Nucleus accumbens (tissue), 56 donors: Measurements from ENCODE around the gene AK8.

Source experiments
- DNase-seq, 56 donors: peaks; one replicate each; lab custom pipeline; 2025; lab: John Stamatoyannopoulos, UW

The AK8 gene

DNA sequence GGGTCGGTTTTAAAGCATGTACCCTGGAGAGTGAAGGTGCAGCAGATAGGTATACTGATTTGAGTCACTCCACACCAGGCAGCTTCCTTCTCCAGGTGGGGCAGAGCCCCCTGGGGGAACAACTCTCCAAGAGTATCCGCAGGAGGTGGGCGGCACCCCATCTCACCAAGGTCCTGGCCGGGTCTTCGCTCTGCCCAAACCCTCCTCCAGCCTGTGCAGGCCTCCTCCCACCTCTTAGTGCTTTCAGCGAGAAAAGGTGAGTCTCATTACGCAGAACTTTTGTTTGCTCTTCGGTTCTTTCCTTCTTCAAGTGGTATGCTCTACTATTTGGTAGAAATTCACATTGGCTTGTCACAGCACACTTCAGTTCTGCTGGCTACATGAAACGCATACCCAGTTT lies 14.3 kb upstream of the AK8 start:
- no peak for DNase-seq

DNA sequence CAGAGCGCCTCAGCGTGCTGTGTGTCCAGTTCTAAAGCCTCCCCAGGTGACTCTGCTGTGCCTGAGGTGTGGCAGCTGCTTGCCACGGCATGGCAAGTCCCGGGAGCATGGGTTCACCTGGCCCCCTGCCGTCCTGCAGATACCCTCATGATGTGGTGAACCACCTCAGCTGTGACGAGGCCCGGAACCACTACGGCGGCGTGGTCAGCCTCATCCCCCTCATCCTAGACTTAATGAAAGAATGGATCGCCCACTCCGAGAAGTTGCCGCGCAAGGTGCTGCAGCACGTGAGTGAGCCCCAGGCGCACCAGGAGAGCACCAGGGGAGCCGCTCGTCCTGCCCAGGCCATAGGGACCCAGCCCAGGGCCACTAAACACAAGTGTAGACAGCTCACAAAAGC lies 10.1 kb upstream of the AK8 start:
- no peak for DNase-seq

DNA sequence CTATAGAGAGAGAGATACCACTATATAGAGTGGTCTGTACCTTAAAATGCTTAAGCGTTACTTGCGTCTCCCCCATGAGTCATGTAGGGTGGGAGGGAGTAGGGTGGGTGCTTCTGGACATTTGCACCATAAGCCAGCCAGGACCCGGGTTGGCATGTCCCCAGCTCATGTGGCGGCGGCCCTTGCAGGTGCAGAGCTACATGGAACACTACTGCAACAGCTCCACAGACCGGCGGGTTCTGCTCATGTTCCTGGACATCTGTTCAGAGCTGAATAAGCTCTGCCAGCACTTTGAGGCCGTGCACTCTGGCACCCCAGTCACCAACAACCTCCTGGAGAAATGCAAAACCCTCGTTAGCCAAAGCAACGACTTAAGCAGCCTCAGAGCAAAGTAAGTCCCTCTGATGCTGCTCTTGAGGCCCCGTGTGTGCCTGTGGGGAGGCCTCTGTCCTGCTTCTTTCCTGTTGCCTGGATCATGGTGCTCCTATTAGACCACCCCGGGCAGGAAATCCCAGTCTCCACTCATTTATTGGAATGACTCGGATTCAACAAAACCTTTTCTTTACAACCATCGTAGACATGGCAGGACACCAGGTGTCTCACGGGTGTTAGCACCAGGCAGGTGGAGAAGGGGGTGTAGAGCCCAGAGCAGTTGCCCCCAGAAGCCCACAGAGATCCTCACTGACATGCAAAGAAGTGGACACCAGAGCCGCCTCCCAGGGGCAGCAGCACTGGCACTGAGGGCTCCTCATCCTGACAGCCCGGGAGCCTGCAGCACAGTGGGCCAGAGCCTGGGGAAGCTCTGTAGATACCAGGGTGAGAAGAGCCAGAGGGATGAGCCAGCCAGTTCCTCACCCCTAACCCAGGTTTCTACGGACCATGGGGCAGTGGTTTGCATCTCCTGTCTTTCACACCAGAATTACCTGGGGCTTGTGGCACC lies 9.4 kb upstream of the AK8 start:
- no peak for DNase-seq

DNA sequence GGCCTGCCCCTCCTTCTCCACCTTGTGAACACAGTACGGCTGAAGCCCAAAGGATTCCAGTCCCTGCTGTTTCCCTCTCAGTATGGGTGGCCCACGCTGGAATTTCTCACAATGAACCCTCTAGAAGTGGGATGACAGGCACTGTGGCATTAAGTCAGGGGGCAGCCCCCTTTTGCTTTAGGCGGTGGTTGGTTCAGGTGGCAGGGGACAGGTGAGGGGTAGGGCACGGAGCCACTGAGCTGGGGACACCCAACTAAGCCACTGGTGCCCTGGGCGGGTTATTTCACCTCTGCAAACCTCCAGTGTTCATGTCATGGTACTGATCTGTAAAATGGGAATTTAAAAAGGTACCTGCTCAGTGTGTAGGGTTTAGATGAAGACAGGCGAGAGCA lies 8.2 kb upstream of the AK8 start:
- DNase-seq = no peak

DNA sequence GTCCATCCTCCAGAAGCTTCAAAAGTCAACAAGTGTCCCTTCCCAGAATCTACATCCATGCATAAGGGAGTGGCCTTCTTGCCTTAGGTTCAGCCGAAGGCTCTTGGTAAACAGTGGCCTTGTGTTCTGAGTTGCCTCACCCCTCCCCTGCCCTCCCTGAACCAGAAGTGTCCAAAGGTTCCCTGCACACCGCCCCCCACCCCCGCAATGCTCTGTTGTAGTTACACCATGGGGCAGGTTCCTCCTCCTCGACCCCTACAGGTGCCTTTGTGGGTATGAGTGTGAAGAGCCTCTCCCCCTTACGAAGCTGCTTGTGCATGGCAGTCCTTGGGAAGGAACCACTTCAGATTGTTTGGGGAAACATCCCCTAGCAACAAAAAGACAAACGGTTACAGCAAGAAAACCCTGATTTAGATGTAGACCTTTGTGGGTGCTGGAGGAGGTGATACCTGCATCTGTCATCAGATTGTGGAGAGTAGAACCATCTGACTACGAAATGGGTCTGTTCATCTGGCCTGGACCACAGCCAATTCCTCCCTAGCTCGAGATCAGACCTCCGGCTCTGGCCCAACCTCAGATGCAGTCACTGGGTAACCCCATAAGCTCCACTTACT lies 7.7 kb upstream of the AK8 start:
- no peak for DNase-seq

DNA sequence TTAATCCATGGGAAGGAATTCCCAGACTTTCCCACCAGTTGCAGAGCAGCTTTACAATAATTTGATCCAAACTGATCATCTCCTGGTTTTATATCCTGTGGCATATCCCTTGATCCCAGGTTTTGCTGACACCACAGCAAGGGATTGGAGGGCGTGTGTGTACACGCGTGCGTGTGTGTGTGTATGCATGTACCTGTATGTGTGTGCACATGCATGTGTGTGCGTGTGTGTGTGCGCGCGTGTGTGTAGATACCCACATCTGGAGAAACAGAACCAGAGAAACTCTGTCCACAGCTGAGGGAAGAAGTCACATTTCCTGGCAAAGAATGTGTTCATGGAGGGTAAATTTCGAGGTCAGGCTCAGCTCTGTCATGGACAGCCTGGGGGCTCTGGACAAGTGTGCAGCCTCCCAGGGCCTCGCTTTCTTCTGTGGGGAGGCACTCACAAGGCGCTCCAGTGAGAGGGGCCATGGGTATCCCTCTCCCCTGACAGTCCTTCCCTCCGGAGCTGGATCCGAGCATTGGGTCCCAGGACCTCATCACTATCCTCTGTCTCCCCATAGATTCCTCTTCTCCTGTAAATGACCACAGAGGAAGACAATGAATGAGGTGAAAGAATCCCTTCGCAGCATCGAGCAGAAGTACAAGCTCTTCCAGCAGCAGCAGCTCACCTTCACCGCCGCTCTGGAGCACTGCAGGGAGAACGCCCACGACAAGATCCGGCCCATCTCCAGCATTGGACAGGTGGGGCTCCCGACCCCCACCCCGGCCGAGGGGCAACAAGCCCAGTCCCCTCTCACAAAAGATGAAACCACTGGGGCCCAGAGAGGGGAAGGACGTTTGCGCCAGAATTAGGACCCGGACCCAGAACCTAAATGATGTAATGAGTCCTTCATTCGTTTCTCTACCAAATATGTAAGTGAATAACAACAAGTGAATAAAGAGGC lies 5.5 kb upstream of the AK8 start:
- DNase-seq = no peak

DNA sequence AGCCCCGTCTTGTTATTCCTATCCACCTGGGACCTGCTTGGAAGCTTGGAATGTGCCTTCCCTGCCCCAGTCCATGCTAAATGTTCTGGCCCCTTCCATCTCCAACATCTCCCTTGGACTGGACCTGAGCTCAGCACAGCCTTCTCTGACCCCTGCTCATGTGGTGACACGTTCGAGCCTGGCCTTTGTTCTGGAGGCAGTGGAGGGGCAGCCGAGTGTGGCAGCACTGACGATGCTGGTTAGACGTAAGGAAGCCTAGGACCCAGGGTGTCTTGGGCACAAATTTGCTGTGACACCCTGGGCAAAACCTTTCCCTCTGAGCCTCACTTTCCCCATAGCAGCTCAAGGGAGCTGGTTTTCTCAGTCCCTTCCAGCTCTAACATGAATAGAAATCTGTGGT lies 4.5 kb upstream of the AK8 start:
- no peak for DNase-seq

DNA sequence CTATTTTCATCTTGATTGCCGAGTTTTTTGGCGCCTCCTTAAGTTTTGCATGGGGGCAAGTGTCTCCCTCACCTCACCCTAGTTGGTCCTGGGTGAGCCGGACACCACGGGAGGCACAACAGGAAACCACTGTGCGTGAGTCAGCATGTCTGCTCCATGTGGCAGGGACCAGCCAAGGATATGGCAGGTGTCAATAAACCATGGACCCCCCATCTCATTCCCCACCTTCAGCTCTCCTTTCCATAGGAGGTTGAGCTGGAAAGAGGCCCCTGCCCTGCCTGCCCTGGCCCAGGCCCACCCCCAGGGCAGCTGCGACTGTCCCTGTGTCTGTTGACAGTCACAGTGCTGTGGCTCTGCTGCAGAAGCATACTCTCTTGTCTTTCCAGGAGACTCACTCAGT lies 3.7 kb upstream of the AK8 start:
- DNase-seq = no peak

DNA sequence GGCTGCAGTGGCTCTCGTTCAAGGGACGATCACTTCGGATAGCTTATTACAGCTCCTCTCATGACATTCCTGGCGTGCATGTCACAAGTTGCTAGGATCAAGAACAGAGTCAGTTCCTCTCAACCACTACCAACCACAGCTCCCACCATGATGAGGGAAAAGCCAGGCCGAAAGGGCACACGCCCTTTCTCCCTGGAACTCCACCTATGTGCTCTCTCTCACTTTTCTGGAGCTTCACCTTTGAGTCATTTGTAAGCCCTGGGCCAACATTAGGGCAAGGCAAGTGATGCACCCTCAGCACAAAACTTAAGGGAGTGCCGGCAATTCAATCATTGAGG lies 2.2 kb upstream of the AK8 start:
- no peak for DNase-seq

DNA sequence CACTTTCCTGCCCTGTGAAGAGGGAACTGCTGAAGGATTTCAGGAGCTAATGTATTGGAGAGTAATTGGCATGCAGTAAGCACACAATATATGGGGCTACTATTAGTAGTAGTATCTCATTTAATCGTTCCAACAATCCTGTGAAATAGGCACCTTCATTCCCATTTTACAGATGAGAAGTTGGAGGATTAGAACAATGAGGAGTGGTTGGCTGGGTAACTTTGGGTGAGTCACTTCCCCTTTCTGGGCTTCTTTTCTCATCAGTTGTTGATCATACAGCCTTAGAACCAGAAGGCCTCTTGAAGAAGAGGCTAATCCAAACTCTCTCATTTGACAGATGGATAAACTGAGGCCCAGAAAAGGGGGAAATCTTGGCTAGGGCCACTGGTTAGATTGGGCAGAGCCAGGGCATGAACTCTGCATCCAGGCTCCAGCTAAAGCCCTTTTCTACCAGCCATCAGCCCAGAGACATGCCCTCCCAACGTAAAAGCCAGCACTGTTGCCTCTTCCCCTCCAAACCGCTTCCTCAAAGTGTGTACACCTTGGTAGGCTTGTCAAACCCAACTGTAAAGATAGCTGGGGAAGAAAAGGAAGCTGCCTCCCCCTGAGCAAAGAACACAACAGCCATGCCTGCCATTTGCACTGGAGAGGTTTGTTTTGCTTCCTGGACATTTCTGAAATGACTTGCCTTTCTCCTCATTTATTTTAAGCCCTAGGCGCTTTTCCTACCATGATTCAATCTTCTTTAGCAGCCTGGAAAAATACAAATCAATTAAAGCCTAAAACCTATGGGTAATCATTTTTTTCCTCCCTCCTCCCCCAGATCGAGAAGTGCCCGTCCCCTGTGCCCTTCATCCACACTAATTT lies 1.6 kb upstream of the AK8 start:
- no peak for DNase-seq

DNA sequence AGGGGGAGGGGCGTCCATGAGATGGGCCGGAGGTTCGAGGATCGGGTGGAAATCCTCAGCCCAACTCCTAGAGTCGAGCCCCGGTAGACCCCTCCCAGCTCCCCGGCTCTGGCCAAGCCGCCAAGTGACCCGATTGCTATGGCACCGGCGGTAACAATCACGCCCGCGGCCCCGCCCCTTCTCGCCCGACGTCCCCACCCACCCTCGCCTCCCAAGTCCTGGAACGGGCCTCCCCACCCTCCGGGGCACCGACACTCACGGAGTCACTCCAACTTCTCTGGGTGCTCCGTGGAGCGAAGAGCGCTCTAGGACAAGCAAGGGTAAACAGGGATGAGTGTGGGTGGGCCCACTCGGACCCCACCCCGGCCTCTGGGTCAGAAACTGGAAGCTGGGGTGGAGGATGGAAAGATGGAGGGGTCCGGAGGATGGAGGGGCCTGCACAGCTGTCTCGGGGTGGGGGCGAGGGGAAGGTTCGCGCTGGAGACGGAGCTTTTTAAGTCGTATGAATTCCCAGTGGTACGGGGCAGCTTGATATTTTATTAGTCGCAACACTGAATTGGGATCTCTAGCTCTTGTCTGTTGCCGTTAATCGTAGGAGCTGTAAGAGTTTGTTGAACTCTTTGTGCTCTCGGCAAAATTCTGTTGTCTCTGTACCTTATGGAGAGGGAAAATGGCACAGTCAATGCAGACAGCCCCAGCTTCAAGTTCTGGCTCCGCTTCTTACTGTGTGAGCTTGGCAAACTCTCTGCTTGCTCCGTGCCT lies 792 bp upstream of the AK8 start, which contains the start of gene SPACA9:
Gene SPACA9 (plus strand): TSS at position 204 of the 762 bp plus-strand sequence. CDS start 5,050 bp downstream, outside the sequence.
- peak in 44 of 56 donors; percentile 13 to 74 (median 40) for DNase-seq

DNA sequence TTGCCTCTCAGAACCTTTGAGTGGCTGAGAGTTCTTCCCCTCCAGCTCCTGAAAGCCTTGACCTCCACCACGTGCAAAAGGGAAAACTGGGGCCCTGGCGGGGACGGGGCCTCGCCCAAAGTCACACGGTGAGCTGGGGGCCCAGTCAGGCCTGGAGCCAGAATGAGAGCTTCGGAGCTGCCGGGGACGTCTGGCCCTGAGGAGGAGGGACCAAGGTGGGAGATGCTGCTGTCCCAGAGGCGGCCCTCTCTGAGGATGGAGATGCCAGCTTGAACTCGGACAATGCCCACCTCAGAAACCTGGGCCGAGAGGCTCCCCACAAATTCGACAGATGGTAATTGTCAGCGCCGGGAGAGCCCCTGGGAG lies 643 bp downstream of the AK8 start:
- no peak for DNase-seq

DNA sequence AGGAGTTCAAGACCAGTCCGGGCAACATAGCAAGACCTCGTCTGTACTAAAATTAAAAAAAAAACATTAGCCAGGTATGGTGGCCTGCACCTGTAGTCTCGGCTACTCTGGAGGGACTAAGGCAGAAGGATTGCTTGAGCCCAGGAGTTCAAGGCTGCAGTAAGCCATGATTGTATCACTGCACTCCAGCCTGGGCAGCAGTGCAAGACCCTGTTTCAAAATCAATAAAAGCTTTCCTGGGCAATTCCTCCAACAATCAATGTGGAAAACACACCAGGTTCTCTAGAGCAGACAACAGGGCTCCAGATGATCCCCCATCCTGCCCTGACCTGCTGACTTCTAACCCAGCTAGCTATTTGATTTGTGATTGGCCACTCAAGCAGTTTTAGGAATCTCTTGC lies 1.2 kb downstream of the AK8 start:
- no peak for DNase-seq

DNA sequence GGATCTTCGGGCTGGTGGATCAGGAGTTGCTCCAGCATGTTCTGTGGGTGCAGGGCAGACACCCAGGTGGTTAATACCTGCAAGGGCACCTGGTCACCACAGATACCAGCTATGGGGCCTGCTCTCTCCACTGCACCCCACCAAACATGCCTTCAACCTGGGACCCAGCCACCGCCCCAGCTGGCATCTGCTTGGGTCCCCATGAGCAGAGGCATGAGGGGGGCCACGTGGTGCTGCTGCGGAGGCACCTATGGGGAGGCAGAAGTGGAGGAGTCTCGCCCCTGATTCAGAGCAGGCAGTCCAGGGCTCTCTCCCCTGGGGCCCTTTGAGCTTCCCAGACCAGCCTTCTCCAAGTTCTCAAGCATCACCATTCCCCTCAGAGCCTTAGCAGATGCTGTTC lies 2.9 kb downstream of the AK8 start:
- DNase-seq = no peak

DNA sequence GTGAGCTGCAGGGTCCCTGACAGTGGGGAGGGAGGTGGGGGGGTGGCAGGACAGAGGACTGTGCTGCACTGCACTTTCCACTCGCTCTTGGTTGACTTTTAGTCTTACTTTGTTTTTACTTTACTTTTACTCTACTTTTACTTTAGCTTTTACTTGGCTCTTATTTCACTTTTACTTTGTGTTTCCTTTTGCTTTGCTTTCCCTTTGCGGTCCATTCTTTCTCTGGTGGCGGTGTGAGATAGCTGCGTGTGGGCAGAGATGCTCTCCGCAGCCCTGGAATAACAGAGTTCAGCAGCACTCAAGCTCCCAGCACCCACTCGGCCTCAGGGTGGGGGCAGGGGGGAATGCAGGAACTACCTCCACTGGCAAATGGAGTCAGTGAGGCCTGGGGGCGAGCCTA lies 4.7 kb downstream of the AK8 start:
- no peak for DNase-seq

DNA sequence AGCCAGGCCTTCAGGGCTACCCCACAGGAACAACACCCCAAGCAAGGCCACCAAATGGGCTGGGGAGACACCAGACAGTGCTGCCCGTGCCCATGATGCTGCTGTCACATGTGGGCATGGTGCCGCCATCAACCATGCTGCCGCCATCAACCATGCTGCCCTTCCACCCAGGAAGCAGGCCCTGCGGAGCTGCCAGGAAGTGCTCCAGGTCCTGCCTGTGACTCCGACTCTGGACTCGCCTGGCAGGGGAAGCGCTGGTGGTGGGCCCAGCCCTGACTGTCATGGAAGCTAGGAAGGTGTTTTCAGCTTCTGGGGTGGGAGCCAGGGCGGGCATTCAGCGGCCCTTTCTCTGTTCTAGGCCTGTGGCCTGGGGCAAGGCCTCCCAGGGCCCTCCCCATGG lies 8.8 kb downstream of the AK8 start:
- no peak for DNase-seq

DNA sequence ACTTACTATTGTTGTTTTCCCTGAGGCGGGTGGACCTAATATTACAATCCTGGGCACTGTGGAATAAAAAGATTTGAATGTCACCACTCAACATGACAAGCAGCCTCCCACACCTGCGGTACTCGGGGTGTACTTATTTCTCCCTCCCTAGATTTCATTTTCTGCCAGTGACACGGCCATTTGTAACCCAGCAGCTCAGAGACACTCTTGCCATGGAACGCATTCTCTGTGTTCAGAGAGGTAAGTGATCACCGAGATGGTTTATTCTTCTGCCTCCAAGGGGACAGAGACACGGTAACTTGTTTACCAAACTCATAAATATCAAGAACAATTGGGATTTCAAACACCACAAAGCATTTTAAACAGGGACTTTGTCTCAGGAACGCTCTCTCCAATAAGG lies 11.2 kb downstream of the AK8 start:
- DNase-seq = no peak

DNA sequence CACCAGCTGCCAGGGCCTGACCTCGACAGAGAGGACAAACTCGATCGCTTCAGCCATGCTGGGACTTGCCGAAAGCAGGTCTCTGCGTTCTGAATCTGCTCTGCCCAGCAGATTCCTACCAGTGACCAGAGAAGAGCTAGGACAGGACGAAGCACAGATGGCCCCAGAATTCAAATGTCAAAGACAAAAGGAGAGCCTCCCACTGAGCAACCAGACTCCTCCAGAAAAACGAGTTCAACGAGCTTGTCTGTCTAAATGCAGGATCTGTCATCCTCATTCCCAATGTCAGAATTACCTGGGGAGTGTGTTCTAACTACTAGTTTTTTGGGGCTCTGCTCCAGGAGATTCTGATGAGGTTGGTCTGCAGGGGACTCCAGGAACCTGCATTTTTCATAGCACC lies 13.4 kb downstream of the AK8 start:
- DNase-seq = no peak

DNA sequence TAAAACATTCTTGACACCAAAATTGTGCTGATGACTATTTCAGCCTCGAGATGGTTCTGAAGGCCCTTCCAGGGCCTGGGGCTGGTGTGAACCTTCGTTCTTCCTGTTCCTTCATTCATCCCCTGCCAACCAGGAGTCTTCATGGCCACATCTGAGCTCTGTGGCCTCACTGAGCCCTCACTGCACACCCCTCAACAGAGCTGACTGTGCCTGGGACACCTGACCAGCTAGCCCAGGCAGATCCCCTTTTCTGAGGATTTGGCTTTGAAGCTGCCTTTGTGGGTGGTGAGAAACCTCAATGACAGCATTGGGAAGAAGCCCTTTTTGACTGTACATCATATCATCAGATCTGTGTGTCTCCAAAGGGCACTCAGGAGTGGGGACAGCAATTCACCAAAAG lies 13.8 kb downstream of the AK8 start:
- DNase-seq = no peak
